ENCODE results near the gene ERI3. TPM values are rescaled to one million over a fixed set of nuclear protein-coding genes. Genes with fewer than 3 reads are reported as not detected.

ERI3 gene
- total and polyA plus RNA-seq, 2 of the 4 experiments (the other 2 are of a cell fraction): 56.6 to 70.9 TPM

DNA sequence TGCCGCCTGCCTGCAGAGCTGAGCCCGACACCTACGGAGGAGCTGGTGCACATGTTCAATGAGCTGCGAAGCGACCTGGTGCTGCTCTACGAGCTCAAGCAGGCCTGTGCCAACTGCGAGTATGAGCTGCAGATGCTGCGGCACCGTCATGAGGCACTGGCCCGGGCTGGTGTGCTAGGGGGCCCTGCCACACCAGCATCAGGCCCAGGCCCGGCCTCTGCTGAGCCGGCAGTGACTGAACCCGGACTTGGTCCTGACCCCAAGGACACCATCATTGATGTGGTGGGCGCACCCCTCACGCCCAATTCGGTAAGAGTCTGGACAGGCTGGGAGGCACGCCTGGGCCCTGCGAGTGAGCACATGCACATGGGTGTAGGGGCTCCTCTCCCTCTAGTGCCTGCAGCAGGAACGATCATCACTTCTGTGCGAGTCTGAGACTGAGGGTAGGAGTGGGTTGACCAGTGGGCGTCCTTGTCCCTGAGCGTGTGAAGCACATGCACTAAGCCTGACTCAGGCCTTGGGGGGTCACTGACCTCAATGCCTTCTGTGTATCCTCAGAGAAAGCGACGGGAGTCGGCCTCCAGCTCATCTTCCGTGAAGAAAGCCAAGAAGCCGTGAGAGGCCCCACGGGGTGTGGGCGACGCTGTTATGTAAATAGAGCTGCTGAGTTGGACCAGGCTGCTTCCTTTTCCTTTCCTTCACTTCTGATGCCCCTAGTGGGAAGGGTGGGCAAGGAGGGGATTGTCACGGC, 134.9 kb downstream of the ERI3 start (continued):
- TF ChIP-seq MAZ (IDR thresholded peaks at IDR 0.05; ENCODE audit: borderline replicate concordance, low read depth, low read length) (peak; percentile 46; the same call in 1 of the 2 replicates), SMC3 (IDR thresholded peaks at IDR 0.05; ENCODE audit: low read depth, low read length) (no peak)

DNA sequence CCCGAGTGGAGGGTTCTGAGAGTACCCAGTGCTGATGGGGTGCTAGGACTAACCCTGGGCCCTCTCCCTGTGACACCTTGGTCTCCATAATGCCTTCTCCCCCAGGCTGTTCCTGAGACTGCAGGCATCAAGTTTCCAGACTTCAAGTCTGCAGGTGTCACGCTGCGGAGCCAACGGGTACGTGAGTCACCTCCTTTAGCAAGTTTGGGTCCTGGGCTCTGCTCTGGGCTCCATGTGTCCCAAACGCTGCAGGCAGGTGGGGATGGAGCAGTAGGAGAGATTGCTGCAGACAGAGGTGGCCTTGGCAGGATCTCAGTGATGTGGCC, 135.8 kb downstream of the ERI3 start:
- Histone ChIP-seq H3K14ac (replicated peaks; ENCODE audit: low read depth, low read length) (no peak overlapping the region), H3K4me2 (ENCODE audit: low read depth, low read length) (no peak overlapping the region), H3K79me1 (ENCODE audit: low read depth in 1 of 2, low read length in 2 of 2) (peaks cover 0 to 26% of the 10 kb centered on the region in 2 experiments; a peak in 3 of 4 replicates), H3K36me3 (ENCODE audit: control insufficient read depth, insufficient read depth, low read length) (peaks cover 47% of the 10 kb centered on the region), H3K9ac (ENCODE audit: low read depth, low read length) (no peak overlapping the region), H4K5ac (ENCODE audit: low read depth, low read length) (no peak overlapping the region), H4K8ac (ENCODE audit: low read depth in 2 of 2, low read length in 2 of 2) (no peak overlapping the region), H2BK15ac (ENCODE audit: low read depth, low read length) (no peak overlapping the region), H3K4me1 (ENCODE audit: control insufficient read depth, insufficient read depth, low read length) (peaks cover 11% of the 10 kb centered on the region), H3K27ac (ENCODE audit: insufficient read depth, low read length) (no peak overlapping the region), H3K4me3 (ENCODE audit: insufficient read depth, low read depth, low read length) (no peak overlapping the region), H2BK20ac (ENCODE audit: low read depth, low read length) (no peak overlapping the region), H2AK9ac (replicated peaks; ENCODE audit: low read depth, low read length, poor library complexity) (no peak overlapping the region), H2BK5ac (ENCODE audit: low read depth, low read length, poor library complexity, severe bottlenecking) (no peak overlapping the region), H2AFZ (replicated peaks; ENCODE audit: low read length, poor library complexity) (no peak overlapping the region), H2BK120ac (ENCODE audit: low read depth, low read length) (no peak overlapping the region), H3K9me3 (ENCODE audit: control insufficient read depth, insufficient read depth, low read length) (no peaks in the 10 kb centered on the region), H3K27me3 (ENCODE audit: control insufficient read depth, insufficient read depth, low read length) (no peaks in the 10 kb centered on the region), H3K18ac (ENCODE audit: low read depth, low read length) (no peak overlapping the region), H3K23ac (ENCODE audit: low read depth, low read length) (no peak overlapping the region), H3K56ac (ENCODE audit: extremely low read depth, insufficient read depth, low read length) (no peak overlapping the region), H3K4ac (ENCODE audit: low read depth, low read length) (no peak overlapping the region), H3K9me1 (ENCODE audit: insufficient read depth, low read length) (peaks cover 8% of the 10 kb centered on the region), H2AK5ac (ENCODE audit: low read depth, low read length) (no peak overlapping the region), H4K20me1 (ENCODE audit: insufficient read depth, low read length) (peaks cover 12% of the 10 kb centered on the region), H4K91ac (ENCODE audit: insufficient read depth, low read depth, low read length) (no peak overlapping the region)
- no TSS peak for BruUV-seq (replicated peaks)
- DNase-seq (no peak), ATAC-seq (ENCODE audit: low read depth) (no peak)
- WGBS, 2 experiments (ENCODE audit: extremely low coverage in 2 of 2, insufficient read length in 1 of 2): 92% methylated on average over 4 of the region's 6 CpGs; no CpG with 5 or more reads in 1 of the 2 experiments
- CTCF ChIA-PET: interaction anchor here (1.2 kb wide), 1 partner anchor 171 kb away, joined by 5 read pairs; no protein-coding TSS in a partner anchor
- in situ Hi-C loops (cut with MboI; ENCODE audit: low sequenced_read_pairs) (loop anchor here (5.0 kb wide), 1 partner anchor 378 kb away; no protein-coding TSS in a partner anchor), intact Hi-C loops (cut with micrococcal nuclease) (loop anchor here (5.0 kb wide), 1 partner anchor 212 kb away; no protein-coding TSS in a partner anchor), dilution Hi-C loops (cut with HindIII; ENCODE audit: low sequenced_read_pairs, unreplicated experiment) (no loop called here)
- POLR2A ChIA-PET (ENCODE audit: unreplicated experiment): no interaction called here
- TF ChIP-seq, protein P1, sequence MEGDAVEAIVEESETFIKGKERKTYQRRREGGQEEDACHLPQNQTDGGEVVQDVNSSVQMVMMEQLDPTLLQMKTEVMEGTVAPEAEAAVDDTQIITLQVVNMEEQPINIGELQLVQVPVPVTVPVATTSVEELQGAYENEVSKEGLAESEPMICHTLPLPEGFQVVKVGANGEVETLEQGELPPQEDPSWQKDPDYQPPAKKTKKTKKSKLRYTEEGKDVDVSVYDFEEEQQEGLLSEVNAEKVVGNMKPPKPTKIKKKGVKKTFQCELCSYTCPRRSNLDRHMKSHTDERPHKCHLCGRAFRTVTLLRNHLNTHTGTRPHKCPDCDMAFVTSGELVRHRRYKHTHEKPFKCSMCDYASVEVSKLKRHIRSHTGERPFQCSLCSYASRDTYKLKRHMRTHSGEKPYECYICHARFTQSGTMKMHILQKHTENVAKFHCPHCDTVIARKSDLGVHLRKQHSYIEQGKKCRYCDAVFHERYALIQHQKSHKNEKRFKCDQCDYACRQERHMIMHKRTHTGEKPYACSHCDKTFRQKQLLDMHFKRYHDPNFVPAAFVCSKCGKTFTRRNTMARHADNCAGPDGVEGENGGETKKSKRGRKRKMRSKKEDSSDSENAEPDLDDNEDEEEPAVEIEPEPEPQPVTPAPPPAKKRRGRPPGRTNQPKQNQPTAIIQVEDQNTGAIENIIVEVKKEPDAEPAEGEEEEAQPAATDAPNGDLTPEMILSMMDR (conservative IDR thresholded peaks at IDR 0.05; ENCODE audit: low read depth, low read length): no peak
- no peak for TF ChIP-seq NFE2L2 (IDR thresholded peaks at IDR 0.05; ENCODE audit: low read depth, low read length)
- no peak for TF ChIP-seq RCOR1 (IDR thresholded peaks at IDR 0.05; ENCODE audit: insufficient replicate concordance, low read length)
- TF ChIP-seq, protein P2, sequence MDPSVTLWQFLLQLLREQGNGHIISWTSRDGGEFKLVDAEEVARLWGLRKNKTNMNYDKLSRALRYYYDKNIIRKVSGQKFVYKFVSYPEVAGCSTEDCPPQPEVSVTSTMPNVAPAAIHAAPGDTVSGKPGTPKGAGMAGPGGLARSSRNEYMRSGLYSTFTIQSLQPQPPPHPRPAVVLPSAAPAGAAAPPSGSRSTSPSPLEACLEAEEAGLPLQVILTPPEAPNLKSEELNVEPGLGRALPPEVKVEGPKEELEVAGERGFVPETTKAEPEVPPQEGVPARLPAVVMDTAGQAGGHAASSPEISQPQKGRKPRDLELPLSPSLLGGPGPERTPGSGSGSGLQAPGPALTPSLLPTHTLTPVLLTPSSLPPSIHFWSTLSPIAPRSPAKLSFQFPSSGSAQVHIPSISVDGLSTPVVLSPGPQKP (IDR thresholded peaks at IDR 0.05; ENCODE audit: borderline replicate concordance, low read depth, low read length): no peak
- TF ChIP-seq BHLHE40 (IDR thresholded peaks at IDR 0.05; ENCODE audit: low read depth, low read length): no peak
- TF ChIP-seq RFX5 (IDR thresholded peaks at IDR 0.05; ENCODE audit: low read depth, low read length): no peak
- TF ChIP-seq SMC3 (IDR thresholded peaks at IDR 0.05; ENCODE audit: low read depth, low read length): no peak
- TF ChIP-seq POLR2A (IDR thresholded peaks at IDR 0.05; ENCODE audit: low read depth, low read length): no peak
- TF ChIP-seq, protein P3, sequence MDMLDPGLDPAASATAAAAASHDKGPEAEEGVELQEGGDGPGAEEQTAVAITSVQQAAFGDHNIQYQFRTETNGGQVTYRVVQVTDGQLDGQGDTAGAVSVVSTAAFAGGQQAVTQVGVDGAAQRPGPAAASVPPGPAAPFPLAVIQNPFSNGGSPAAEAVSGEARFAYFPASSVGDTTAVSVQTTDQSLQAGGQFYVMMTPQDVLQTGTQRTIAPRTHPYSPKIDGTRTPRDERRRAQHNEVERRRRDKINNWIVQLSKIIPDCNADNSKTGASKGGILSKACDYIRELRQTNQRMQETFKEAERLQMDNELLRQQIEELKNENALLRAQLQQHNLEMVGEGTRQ (IDR thresholded peaks at IDR 0.05; ENCODE audit: low read depth, low read length): no peak
- no peak for TF ChIP-seq MXI1 (IDR thresholded peaks at IDR 0.05; ENCODE audit: borderline replicate concordance, low read depth, low read length)
- no peak for TF ChIP-seq MAFK (IDR thresholded peaks at IDR 0.05; ENCODE audit: low read depth, low read length)
- TF ChIP-seq FOS (IDR thresholded peaks at IDR 0.05; ENCODE audit: low read depth, low read length): no peak

Data from IMR-90 (cell line).